AG04450 (cell line): ENCODE data around the gene SHISA7. TPM values are rescaled to one million over a fixed set of nuclear protein-coding genes. Genes with fewer than 3 reads are reported as not detected.

Experiments used
- CTCF ChIA-PET: fragments of 300-600, 350-600 bp; formaldehyde crosslinking; extraction: SDS; loops from one replicate; lab custom pipeline; 2022; ENCODE audit warnings: antibody characterized with exemption, inconsistent platforms; lab: Charles Lee
- POLR2A ChIA-PET: fragments of 350-600 bp; formaldehyde crosslinking; extraction: SDS; loops from one replicate; lab custom pipeline; 2021; ENCODE audit warnings: antibody characterized with exemption, inconsistent platforms; lab: Yijun Ruan, JAX
- DNase-seq: peaks from one replicate; pipeline ENCODE4 v3.0.0-alpha.2; 2011; ENCODE audit warnings: low read depth, low spot score
- H3K27ac ChIP-seq: one replicate; pipeline ENCODE4 v1.5.1; 2012; ENCODE audit warnings: low read depth, low read length, control low read depth
- H3K27me3 ChIP-seq: one replicate; pipeline ENCODE4 v1.6.0; 2012; ENCODE audit warnings: low read length; ENCODE audit not compliant: control insufficient read depth, insufficient read depth
- H3K4me3 ChIP-seq: 2 replicates; pipeline ENCODE4 v1.5.1; 2011; ENCODE audit warnings: mild to moderate bottlenecking, low read depth, low read length, control low read depth
- H3K9me3 ChIP-seq: 2 replicates; pipeline ENCODE4 v1.5.1; 2012; ENCODE audit warnings: low read length; ENCODE audit not compliant: control insufficient read depth, insufficient read depth
- polyA plus RNA-seq: library from polyadenylated mRNA; depleted of rRNA; stranded (reverse); fragments of >200 nt; gene quantifications from 2 replicates; pipeline ENCODE4 v1.2.3, GENCODE V29; 2011
- TF ChIP-seq, protein P1 (sequence below): IDR thresholded peaks from 2 replicates; pipeline ENCODE4 v1.5.1; 2011; ENCODE audit warnings: low read depth, low read length, control low read depth, inconsistent platforms

Gene SHISA7
- polyA plus RNA-seq, 1 experiment = not detected

DNA sequence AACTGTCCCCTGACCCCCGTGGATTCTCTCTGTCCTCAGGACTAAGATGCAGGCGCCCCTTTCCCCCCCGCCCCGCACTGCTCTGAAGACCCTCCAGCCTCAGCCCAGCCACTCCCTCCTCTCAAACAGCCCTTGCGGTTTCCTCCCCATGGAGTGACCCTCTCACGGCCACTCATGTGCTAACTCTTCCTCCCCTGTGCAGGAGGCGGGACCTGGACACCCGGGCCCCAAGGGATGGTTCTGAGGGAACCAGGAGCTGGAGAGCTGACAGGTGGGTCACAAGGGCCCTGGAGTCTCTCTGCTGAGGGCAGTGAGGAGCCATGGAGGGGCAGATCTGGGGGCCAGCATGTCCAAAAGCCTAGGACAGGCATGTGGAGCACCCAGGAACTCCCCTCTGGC lies 16.4 kb upstream of the SHISA7 start:
- Histone ChIP-seq H3K27ac (no peak overlapping the region), H3K4me3 (peak overlapping the region; percentile 20; the same call in 1 of the 2 replicates), H3K9me3 (no peaks in the 10 kb centered on the region), H3K27me3 (peaks cover 3% of the 10 kb centered on the region)
- TF ChIP-seq, protein P1, sequence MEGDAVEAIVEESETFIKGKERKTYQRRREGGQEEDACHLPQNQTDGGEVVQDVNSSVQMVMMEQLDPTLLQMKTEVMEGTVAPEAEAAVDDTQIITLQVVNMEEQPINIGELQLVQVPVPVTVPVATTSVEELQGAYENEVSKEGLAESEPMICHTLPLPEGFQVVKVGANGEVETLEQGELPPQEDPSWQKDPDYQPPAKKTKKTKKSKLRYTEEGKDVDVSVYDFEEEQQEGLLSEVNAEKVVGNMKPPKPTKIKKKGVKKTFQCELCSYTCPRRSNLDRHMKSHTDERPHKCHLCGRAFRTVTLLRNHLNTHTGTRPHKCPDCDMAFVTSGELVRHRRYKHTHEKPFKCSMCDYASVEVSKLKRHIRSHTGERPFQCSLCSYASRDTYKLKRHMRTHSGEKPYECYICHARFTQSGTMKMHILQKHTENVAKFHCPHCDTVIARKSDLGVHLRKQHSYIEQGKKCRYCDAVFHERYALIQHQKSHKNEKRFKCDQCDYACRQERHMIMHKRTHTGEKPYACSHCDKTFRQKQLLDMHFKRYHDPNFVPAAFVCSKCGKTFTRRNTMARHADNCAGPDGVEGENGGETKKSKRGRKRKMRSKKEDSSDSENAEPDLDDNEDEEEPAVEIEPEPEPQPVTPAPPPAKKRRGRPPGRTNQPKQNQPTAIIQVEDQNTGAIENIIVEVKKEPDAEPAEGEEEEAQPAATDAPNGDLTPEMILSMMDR = no peak
- POLR2A ChIA-PET = interaction anchor here (1.0 kb wide), 1 partner anchor 17 kb away, joined by 6 read pairs; the partner anchor contains the start of gene ZNF628
- CTCF ChIA-PET = interaction anchor here (1.4 to 3.5 kb wide), 3 partner anchors 9 to 319 kb away, joined by 3 to 25 read pairs (median 3); no protein-coding TSS in a partner anchor
- no peak for DNase-seq

DNA sequence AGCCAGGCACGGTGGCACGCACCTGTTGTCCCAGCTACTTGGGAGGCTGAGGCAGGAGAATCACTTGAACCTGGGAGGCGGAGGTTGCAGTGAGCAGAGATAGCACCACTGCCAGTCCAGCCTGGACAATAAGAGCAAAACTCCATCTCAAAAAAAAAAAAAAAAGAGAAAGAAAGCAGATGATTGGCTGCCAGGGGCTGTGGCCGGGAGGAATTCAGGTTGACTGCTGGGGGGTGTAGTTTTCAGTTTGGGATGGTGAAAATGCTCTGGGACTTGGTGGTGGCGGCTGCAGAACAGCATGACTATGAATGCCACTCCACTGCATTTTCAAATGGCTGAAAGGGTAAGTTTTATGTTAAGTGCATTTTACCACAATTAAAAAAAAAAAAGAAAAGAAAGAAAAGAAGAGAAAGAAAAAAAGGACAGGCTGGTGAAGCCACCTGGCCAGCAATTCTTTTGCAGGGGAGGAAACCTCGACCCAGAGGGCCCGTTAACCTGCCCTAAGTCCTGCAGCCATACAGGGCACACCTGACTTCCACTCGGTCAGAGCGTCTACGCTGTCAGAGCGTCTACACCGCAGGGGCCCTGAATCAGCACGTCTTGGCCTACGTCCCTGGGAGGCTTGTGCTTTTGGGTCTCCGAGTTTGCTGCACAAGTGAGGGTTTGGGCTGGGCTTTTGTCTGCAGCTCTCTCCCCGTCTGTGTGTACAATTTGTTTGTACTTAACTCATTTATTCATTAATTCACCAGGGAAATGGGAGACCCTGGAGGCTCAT lies 14.8 kb upstream of the SHISA7 start:
- TF ChIP-seq, protein P1 = no peak
- ChIA-PET CTCF (interaction anchor here (0.7 to 3.5 kb wide), 4 partner anchors 10 to 150 kb away, joined by 3 to 25 read pairs (median 6); no protein-coding TSS in a partner anchor), POLR2A (no interaction called here)
- Histone ChIP-seq H3K27me3 (no peaks in the 10 kb centered on the region), H3K4me3 (no peak overlapping the region), H3K27ac (no peak overlapping the region), H3K9me3 (no peaks in the 10 kb centered on the region; the same call in 1 of the 2 replicates)
- no peak for DNase-seq

DNA sequence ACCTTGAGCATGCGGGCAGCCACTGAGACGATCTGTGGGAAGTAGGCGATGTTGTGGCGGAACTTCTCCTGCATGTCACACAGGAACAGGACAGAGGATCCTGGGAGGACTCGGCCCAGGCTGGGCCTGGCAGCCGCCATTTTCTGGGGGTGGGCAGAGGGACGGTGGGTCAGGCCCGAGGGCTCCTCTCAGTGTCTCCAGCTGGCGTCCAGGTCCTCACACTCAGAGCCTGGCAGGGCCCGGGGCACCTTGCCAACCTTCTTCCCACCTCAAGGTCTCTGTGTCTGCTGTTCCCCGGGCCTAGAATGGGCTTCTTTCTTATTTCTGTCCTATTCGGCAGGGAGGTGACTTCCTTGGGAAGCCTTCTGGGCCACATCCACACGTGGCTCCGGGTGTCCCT lies 13.2 kb upstream of the SHISA7 start:
- TF ChIP-seq, protein P1 = no peak
- no peak for DNase-seq
- ChIA-PET CTCF (no interaction called here), POLR2A (no interaction called here)
- Histone ChIP-seq H3K9me3 (no peaks in the 10 kb centered on the region; the same call in 1 of the 2 replicates), H3K27ac (no peak overlapping the region), H3K4me3 (no peak overlapping the region), H3K27me3 (peaks cover 10% of the 10 kb centered on the region)

DNA sequence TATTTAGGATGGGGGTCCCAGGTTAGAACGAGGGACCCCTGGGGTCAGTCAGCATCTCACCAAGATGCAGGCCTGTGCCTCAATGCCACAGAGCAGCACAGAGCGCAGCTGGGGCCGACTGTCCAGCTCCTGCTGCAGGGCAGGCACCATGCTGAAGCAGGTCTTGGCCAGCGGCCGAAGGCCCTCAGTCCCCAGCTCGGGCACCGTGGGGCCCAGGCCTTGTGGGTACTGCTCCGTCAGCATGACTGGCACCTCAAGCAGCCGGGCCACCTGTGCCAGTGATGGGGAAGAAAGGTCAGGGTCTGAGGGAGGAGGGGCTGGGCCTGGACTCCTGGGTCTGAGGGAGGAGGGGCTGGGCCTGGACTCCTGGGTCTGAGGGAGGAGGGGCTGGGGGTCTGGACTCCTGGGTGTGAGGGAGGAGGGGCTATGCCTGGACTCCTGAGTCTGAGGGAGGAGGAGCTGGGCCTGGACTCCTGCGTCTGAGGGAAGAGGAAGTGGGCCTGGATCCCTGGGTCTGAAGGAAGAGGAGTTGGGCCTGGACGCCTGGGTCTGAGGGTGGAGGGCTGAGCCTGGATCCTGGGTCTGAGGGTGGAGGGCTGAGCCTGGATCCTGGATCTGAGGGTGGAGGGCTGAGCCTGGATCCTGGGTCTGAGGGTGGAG lies 12.6 kb upstream of the SHISA7 start:
- CTCF ChIA-PET = interaction anchor here (2.3 kb wide), 1 partner anchor 37 kb away, joined by 8 read pairs; no protein-coding TSS in a partner anchor
- Histone ChIP-seq H3K4me3 (no peak overlapping the region), H3K9me3 (no peaks in the 10 kb centered on the region; the same call in 1 of the 2 replicates), H3K27me3 (peaks cover 14% of the 10 kb centered on the region), H3K27ac (no peak overlapping the region)
- POLR2A ChIA-PET = no interaction called here
- TF ChIP-seq, protein P1 = no peak
- no peak for DNase-seq
